ENCODE results near the gene TXNDC2.
"Not testable (repeated sequence)": the region's sequence is repeated elsewhere in the genome, so short reads cannot be mapped to it uniquely, and the experiment has no call there.

TXNDC2 gene

GRCh38 chr18:9891515-9891914, 5.7 kb downstream of the TXNDC2 start:
- H3K9me3 ChIP-seq (replicated peaks in 1 of 2; ENCODE audit: control insufficient read depth in 2 of 2, insufficient read depth in 1 of 2, low read depth in 1 of 2, low read length in 2 of 2); H4K8ac ChIP-seq (ENCODE audit: low read depth, low read length); H3K14ac ChIP-seq (ENCODE audit: low read length); H3K4ac ChIP-seq (ENCODE audit: low read length); DNase-seq (ENCODE audit: low spot score); H4K91ac ChIP-seq (ENCODE audit: low read depth, low read length, poor library complexity); H3K79me1 ChIP-seq (ENCODE audit: low read depth, low read length); H3K27ac ChIP-seq (replicated peaks; ENCODE audit: low read length); H3K4me2 ChIP-seq (ENCODE audit: insufficient read depth, low read length, poor library complexity, severe bottlenecking); H2AFZ ChIP-seq (ENCODE audit: low read length); H2BK12ac ChIP-seq (ENCODE audit: low read length); H3K36me3 ChIP-seq (replicated peaks in 1 of 2; ENCODE audit: control insufficient read depth in 2 of 2, insufficient read depth in 2 of 2, low read length in 2 of 2); H3K23ac ChIP-seq (ENCODE audit: low read depth, low read length, poor library complexity); H2BK120ac ChIP-seq (ENCODE audit: low read depth, low read length); H3K4me3 ChIP-seq (ENCODE audit: low read length in 2 of 2); H2AK5ac ChIP-seq (ENCODE audit: low read depth, low read length); H2BK5ac ChIP-seq (ENCODE audit: low read length); H3K4me1 ChIP-seq (ENCODE audit: control insufficient read depth in 2 of 2, insufficient read depth in 1 of 2, low read depth in 1 of 2, low read length in 2 of 2); H3K27me3 ChIP-seq (ENCODE audit: control insufficient read depth in 3 of 3, insufficient read depth in 3 of 3, low read depth in 1 of 3, low read length in 3 of 3); H3K9ac ChIP-seq (ENCODE audit: low read depth, low read length, poor library complexity); H3K18ac ChIP-seq (ENCODE audit: low read length); H2BK15ac ChIP-seq (ENCODE audit: low read length): not testable (repeated sequence)
- no CpG with 5 or more reads among the region's 4 CpGs for WGBS, 2 donors (ENCODE audit: extremely low coverage in 2 of 2, insufficient read length in 2 of 2, insufficient replicate concordance in 1 of 2)

- no peak overlapping the region for H2BK120ac ChIP-seq (ENCODE audit: low read depth, low read length)
- no peak overlapping the region for H3K14ac ChIP-seq (ENCODE audit: low read length)
- H4K91ac ChIP-seq (ENCODE audit: low read depth, low read length, poor library complexity): no peak overlapping the region
- H3K4ac ChIP-seq (ENCODE audit: low read length): no peak overlapping the region
- H3K4me2 ChIP-seq (ENCODE audit: insufficient read depth, low read length, poor library complexity, severe bottlenecking): no peak overlapping the region
- no peak overlapping the region for H2BK5ac ChIP-seq (ENCODE audit: low read length)
- no peaks in the 10 kb centered on the region for H3K4me1 ChIP-seq (ENCODE audit: control insufficient read depth in 2 of 2, insufficient read depth in 1 of 2, low read depth in 1 of 2, low read length in 2 of 2)
- no peak overlapping the region for H3K27ac ChIP-seq (replicated peaks; ENCODE audit: low read length)
- DNase-seq (ENCODE audit: low spot score): no peak
- H4K8ac ChIP-seq (ENCODE audit: low read depth, low read length): no peak overlapping the region
- H3K23ac ChIP-seq (ENCODE audit: low read depth, low read length, poor library complexity): no peak overlapping the region
- H3K79me1 ChIP-seq (ENCODE audit: low read depth, low read length): no peaks in the 10 kb centered on the region
- no peak overlapping the region for H3K9ac ChIP-seq (ENCODE audit: low read depth, low read length, poor library complexity)
- no peak overlapping the region for H3K18ac ChIP-seq (ENCODE audit: low read length)
- H3K27me3 ChIP-seq (ENCODE audit: control insufficient read depth in 3 of 3, insufficient read depth in 3 of 3, low read depth in 1 of 3, low read length in 3 of 3): no peaks in the 10 kb centered on the region
- no peak overlapping the region for H2BK15ac ChIP-seq (ENCODE audit: low read length)
- H3K4me3 ChIP-seq (ENCODE audit: low read length in 2 of 2): no peak overlapping the region
- no peaks in the 10 kb centered on the region for H3K9me3 ChIP-seq (replicated peaks in 1 of 2; ENCODE audit: control insufficient read depth in 2 of 2, insufficient read depth in 1 of 2, low read depth in 1 of 2, low read length in 2 of 2)
- H3K36me3 ChIP-seq (replicated peaks in 1 of 2; ENCODE audit: control insufficient read depth in 2 of 2, insufficient read depth in 2 of 2, low read length in 2 of 2): no peaks in the 10 kb centered on the region
- no peak overlapping the region for H2AK5ac ChIP-seq (ENCODE audit: low read depth, low read length)
- no peak overlapping the region for H2AFZ ChIP-seq (ENCODE audit: low read length)
- WGBS, 2 donors (ENCODE audit: extremely low coverage in 2 of 2, insufficient read length in 2 of 2, insufficient replicate concordance in 1 of 2): no CpG with 5 or more reads among the region's 6 CpGs
- no peak overlapping the region for H2BK12ac ChIP-seq (ENCODE audit: low read length)
Observed at GRCh38 chr18:9894454-9895068, 8.8 kb downstream of the TXNDC2 start.

GRCh38 chr18:9897129-9897528, 11.4 kb downstream of the TXNDC2 start:
- Histone ChIP-seq H3K4me3 (ENCODE audit: low read length in 2 of 2) (no peak overlapping the region), H3K4me2 (ENCODE audit: insufficient read depth, low read length, poor library complexity, severe bottlenecking) (no peak overlapping the region), H2BK15ac (ENCODE audit: low read length) (no peak overlapping the region), H4K91ac (ENCODE audit: low read depth, low read length, poor library complexity) (no peak overlapping the region), H2AK5ac (ENCODE audit: low read depth, low read length) (no peak overlapping the region), H3K27me3 (ENCODE audit: control insufficient read depth in 3 of 3, insufficient read depth in 3 of 3, low read depth in 1 of 3, low read length in 3 of 3) (no peaks in the 10 kb centered on the region), H3K23ac (ENCODE audit: low read depth, low read length, poor library complexity) (no peak overlapping the region), H3K14ac (ENCODE audit: low read length) (no peak overlapping the region), H3K27ac (replicated peaks; ENCODE audit: low read length) (no peak overlapping the region), H2BK5ac (ENCODE audit: low read length) (no peak overlapping the region), H3K79me1 (ENCODE audit: low read depth, low read length) (no peaks in the 10 kb centered on the region), H3K18ac (ENCODE audit: low read length) (no peak overlapping the region), H3K9ac (ENCODE audit: low read depth, low read length, poor library complexity) (no peak overlapping the region), H4K8ac (ENCODE audit: low read depth, low read length) (no peak overlapping the region), H2BK120ac (ENCODE audit: low read depth, low read length) (no peak overlapping the region), H3K4me1 (ENCODE audit: control insufficient read depth in 2 of 2, insufficient read depth in 1 of 2, low read depth in 1 of 2, low read length in 2 of 2) (no peaks in the 10 kb centered on the region), H2BK12ac (ENCODE audit: low read length) (no peak overlapping the region), H2AFZ (ENCODE audit: low read length) (no peak overlapping the region), H3K36me3 (replicated peaks in 1 of 2; ENCODE audit: control insufficient read depth in 2 of 2, insufficient read depth in 2 of 2, low read length in 2 of 2) (no peaks in the 10 kb centered on the region), H3K4ac (ENCODE audit: low read length) (no peak overlapping the region), H3K9me3 (replicated peaks in 1 of 2; ENCODE audit: control insufficient read depth in 2 of 2, insufficient read depth in 1 of 2, low read depth in 1 of 2, low read length in 2 of 2) (no peaks in the 10 kb centered on the region)
- DNase-seq (ENCODE audit: low spot score): no peak
- WGBS, 2 donors (ENCODE audit: extremely low coverage in 2 of 2, insufficient read length in 2 of 2, insufficient replicate concordance in 1 of 2): no CpG with 5 or more reads among the region's 5 CpGs

GRCh38 chr18:9897787-9898291, 12.1 kb downstream of the TXNDC2 start:
- H3K4ac ChIP-seq (ENCODE audit: low read length); H4K91ac ChIP-seq (ENCODE audit: low read depth, low read length, poor library complexity); H2BK5ac ChIP-seq (ENCODE audit: low read length); H2BK120ac ChIP-seq (ENCODE audit: low read depth, low read length); H3K4me1 ChIP-seq (ENCODE audit: control insufficient read depth in 2 of 2, insufficient read depth in 1 of 2, low read depth in 1 of 2, low read length in 2 of 2); H3K18ac ChIP-seq (ENCODE audit: low read length); H3K36me3 ChIP-seq (replicated peaks in 1 of 2; ENCODE audit: control insufficient read depth in 2 of 2, insufficient read depth in 2 of 2, low read length in 2 of 2); H2BK12ac ChIP-seq (ENCODE audit: low read length); H3K27me3 ChIP-seq (ENCODE audit: control insufficient read depth in 3 of 3, insufficient read depth in 3 of 3, low read depth in 1 of 3, low read length in 3 of 3); H2AFZ ChIP-seq (ENCODE audit: low read length); DNase-seq (ENCODE audit: low spot score); H3K79me1 ChIP-seq (ENCODE audit: low read depth, low read length); H3K9me3 ChIP-seq (replicated peaks in 1 of 2; ENCODE audit: control insufficient read depth in 2 of 2, insufficient read depth in 1 of 2, low read depth in 1 of 2, low read length in 2 of 2); H3K4me2 ChIP-seq (ENCODE audit: insufficient read depth, low read length, poor library complexity, severe bottlenecking); H2BK15ac ChIP-seq (ENCODE audit: low read length); H3K23ac ChIP-seq (ENCODE audit: low read depth, low read length, poor library complexity); H3K9ac ChIP-seq (ENCODE audit: low read depth, low read length, poor library complexity); H2AK5ac ChIP-seq (ENCODE audit: low read depth, low read length); H3K14ac ChIP-seq (ENCODE audit: low read length); H3K4me3 ChIP-seq (ENCODE audit: low read length in 2 of 2); H3K27ac ChIP-seq (replicated peaks; ENCODE audit: low read length); H4K8ac ChIP-seq (ENCODE audit: low read depth, low read length): not testable (repeated sequence)
- no CpG with 5 or more reads among the region's 10 CpGs for WGBS, 2 donors (ENCODE audit: extremely low coverage in 2 of 2, insufficient read length in 2 of 2, insufficient replicate concordance in 1 of 2)

Measured in neuronal stem cell (in vitro differentiated cells).